PC-9 (cell line): ENCODE results near the gene PLPP3. TPM values are rescaled to one million over a fixed set of nuclear protein-coding genes. Genes with fewer than 3 reads are reported as not detected.

Experiments used
- BruUV-seq: library from RNA; stranded (reverse); fragments of 400-500 nt; replicated peaks from 2 replicates; lab custom pipeline; 2021; lab: Mats Ljungman, UMichigan
- CTCF ChIA-PET: fragments of 300-600 bp; sonication (Branson Sonifier 250); formaldehyde crosslinking; loops from one replicate; lab custom pipeline; 2022; ENCODE audit warnings: antibody characterized with exemption; lab: Charles Lee
- POLR2A ChIA-PET: fragments of 300-600 bp; sonication (Branson Sonifier 250); formaldehyde crosslinking; loops from one replicate; lab custom pipeline; 2022; ENCODE audit warnings: antibody characterized with exemption; ENCODE audit not compliant: unreplicated experiment; lab: Charles Lee
- DNase-seq, 2 experiments: peaks; one replicate each; pipeline versions ENCODE4 v3.0.0 to v3.0.0-alpha.2; 2015 to 2022; ENCODE audit warnings: mixed read lengths in 1 of 2
- H2AFZ ChIP-seq: fragments of 200-600 bp; sonication (generic); 2 replicates; pipeline ENCODE4 v1.8.1; 2017; ENCODE audit warnings: antibody characterized with exemption
- H3F3A ChIP-seq: fragments of 200-600 bp; sonication (generic); 2 replicates; pipeline ENCODE4 v1.8.1; 2017; ENCODE audit warnings: antibody characterized with exemption, mild to moderate bottlenecking, low read depth; ENCODE audit not compliant: insufficient read depth
- H3K27ac ChIP-seq: fragments of 200-600 bp; sonication (generic); 2 replicates; pipeline ENCODE4 v1.6.1; 2016; ENCODE audit warnings: mixed run types
- H3K27me3 ChIP-seq: fragments of 200-600 bp; sonication (generic); 2 replicates; pipeline ENCODE4 v1.6.1; 2016; ENCODE audit warnings: low read depth, mixed run types; ENCODE audit not compliant: insufficient read depth
- H3K36me3 ChIP-seq: fragments of 200-600 bp; sonication (generic); 2 replicates; pipeline ENCODE4 v1.6.1; 2016; ENCODE audit warnings: low read depth, mixed run types
- H3K4me1 ChIP-seq: fragments of 200-600 bp; sonication (generic); replicated peaks from 2 replicates; pipeline ENCODE4 v1.6.1; 2016; ENCODE audit warnings: mixed run types; ENCODE audit not compliant: insufficient read depth
- H3K4me2 ChIP-seq: fragments of 200-600 bp; sonication (generic); 2 replicates; pipeline ENCODE4 v1.6.1; 2017; ENCODE audit warnings: mixed run types
- H3K4me3 ChIP-seq: fragments of 200-600 bp; sonication (generic); 2 replicates; pipeline ENCODE4 v1.6.1; 2016; ENCODE audit warnings: mixed run types
- H3K79me2 ChIP-seq: fragments of 200-600 bp; sonication (generic); 2 replicates; pipeline ENCODE4 v1.6.1; 2017; ENCODE audit warnings: low read depth, mixed run types
- H3K9me2 ChIP-seq: fragments of 200-600 bp; sonication (generic); 2 replicates; pipeline ENCODE4 v1.8.1; 2017; ENCODE audit warnings: mild to moderate bottlenecking; ENCODE audit not compliant: insufficient read depth
- H3K9me3 ChIP-seq: fragments of 200-600 bp; sonication (generic); 2 replicates; pipeline ENCODE4 v1.8.1; 2016; ENCODE audit warnings: low read depth; ENCODE audit not compliant: insufficient read depth
- H4K20me1 ChIP-seq: fragments of 200-600 bp; sonication (generic); 2 replicates; pipeline ENCODE4 v1.8.1; 2017; ENCODE audit not compliant: insufficient read depth
- EZH2 ChIP-seq: fragments of 200-600 bp; sonication (generic); IDR thresholded peaks from 2 replicates; pipeline ENCODE4 v1.8.0; 2017; ENCODE audit warnings: antibody characterized with exemption, low read depth
- intact Hi-C: fragments of 100-400 bp; cut with micrococcal nuclease; formaldehyde crosslinking; loops from one replicate; pipeline ENCODE4 v1.10.0; 2022; ENCODE audit not compliant: unreplicated experiment
- total RNA-seq: library from RNA; stranded (reverse); gene quantifications from 2 replicates; pipeline ENCODE4 v1.2.3, GENCODE V29; 2021
- TF ChIP-seq, protein P1 (sequence below): fragments of 200-600 bp; sonication (generic); conservative IDR thresholded peaks from 2 replicates; pipeline ENCODE4 v1.6.1; 2017; ENCODE audit warnings: mixed run types, antibody characterized with exemption, mild to moderate bottlenecking, moderate library complexity

Gene PLPP3
- total RNA-seq, 1 experiment from 2014 or later: 22.4 TPM

DNA sequence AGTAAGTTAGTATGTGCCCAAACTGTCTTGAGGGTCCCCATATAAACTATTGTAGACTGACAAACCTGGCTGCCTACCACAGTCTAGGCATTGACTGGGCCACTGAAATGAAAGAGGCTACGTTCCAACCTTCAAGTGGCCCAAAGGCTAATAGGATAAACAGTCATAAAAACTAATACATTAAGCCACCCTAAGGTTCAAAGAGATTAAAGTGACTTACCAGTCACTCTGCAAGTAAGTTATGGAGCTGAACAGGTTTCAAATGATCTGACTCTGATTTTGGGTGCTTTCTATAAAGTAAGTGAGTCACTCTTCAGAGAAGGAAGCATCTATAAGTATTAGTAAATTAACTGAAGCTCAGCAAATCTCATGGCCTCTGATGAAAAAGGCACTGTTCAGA, 38.0 kb downstream of the PLPP3 start:
- H3K4me2 ChIP-seq: no peak overlapping the region
- no peak overlapping the region for H2AFZ ChIP-seq
- H3K36me3 ChIP-seq: peaks cover 17% of the 10 kb centered on the region; the same call in 1 of the 2 replicates
- no peaks in the 10 kb centered on the region; the same call in 1 of the 2 replicates for H3K4me1 ChIP-seq
- no peaks in the 10 kb centered on the region for H3K27me3 ChIP-seq
- BruUV-seq: no TSS peak
- ChIA-PET POLR2A (no interaction called here), CTCF (no interaction called here)
- no peak for DNase-seq
- TF ChIP-seq, protein P1, sequence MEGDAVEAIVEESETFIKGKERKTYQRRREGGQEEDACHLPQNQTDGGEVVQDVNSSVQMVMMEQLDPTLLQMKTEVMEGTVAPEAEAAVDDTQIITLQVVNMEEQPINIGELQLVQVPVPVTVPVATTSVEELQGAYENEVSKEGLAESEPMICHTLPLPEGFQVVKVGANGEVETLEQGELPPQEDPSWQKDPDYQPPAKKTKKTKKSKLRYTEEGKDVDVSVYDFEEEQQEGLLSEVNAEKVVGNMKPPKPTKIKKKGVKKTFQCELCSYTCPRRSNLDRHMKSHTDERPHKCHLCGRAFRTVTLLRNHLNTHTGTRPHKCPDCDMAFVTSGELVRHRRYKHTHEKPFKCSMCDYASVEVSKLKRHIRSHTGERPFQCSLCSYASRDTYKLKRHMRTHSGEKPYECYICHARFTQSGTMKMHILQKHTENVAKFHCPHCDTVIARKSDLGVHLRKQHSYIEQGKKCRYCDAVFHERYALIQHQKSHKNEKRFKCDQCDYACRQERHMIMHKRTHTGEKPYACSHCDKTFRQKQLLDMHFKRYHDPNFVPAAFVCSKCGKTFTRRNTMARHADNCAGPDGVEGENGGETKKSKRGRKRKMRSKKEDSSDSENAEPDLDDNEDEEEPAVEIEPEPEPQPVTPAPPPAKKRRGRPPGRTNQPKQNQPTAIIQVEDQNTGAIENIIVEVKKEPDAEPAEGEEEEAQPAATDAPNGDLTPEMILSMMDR: no peak
- TF ChIP-seq EZH2: no peak
- peaks cover 96% of the 10 kb centered on the region for H3K79me2 ChIP-seq
- no peaks in the 10 kb centered on the region for H3K9me2 ChIP-seq
- no peaks in the 10 kb centered on the region for H3K9me3 ChIP-seq
- H3K4me3 ChIP-seq: no peak overlapping the region
- intact Hi-C loops: no loop called here
- H4K20me1 ChIP-seq: peaks cover 12% of the 10 kb centered on the region; the same call in 1 of the 2 replicates
- no peaks in the 10 kb centered on the region for H3F3A ChIP-seq
- H3K27ac ChIP-seq: no peak overlapping the region

DNA sequence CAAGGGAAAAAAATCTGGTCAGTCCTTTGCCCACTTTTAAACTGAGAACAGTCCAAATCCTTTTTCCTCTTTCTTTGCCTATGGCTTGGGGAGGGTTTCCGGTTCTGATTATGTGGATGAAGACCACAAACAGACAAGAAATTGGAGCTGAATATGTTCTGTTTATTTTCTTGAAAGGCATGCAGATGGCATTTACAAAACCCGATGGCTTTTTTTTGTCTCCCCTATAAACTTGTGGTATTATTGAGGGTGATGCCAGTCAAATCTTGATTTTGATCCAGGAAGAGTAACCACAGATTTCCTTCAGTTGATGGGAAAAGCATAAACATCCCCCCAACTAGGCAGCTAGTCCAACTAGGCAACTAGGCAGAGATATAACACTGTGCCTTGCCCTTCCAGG, 38.9 kb downstream of the PLPP3 start:
- TF ChIP-seq EZH2: no peak
- TF ChIP-seq, protein P1: no peak
- Histone ChIP-seq H3K4me2 (no peak overlapping the region), H3K4me1 (no peaks in the 10 kb centered on the region), H3K9me3 (no peaks in the 10 kb centered on the region), H3K9me2 (no peaks in the 10 kb centered on the region), H3K27ac (no peak overlapping the region), H3K36me3 (peaks cover 19% of the 10 kb centered on the region; the same call in 1 of the 2 replicates), H3K27me3 (no peaks in the 10 kb centered on the region), H3K79me2 (peaks cover 87% of the 10 kb centered on the region), H3K4me3 (no peak overlapping the region), H4K20me1 (peaks cover 12% of the 10 kb centered on the region; the same call in 1 of the 2 replicates), H3F3A (no peaks in the 10 kb centered on the region), H2AFZ (no peak overlapping the region)
- intact Hi-C loops: no loop called here
- ChIA-PET POLR2A (no interaction called here), CTCF (no interaction called here)
- BruUV-seq: no TSS peak
- DNase-seq: no peak

DNA sequence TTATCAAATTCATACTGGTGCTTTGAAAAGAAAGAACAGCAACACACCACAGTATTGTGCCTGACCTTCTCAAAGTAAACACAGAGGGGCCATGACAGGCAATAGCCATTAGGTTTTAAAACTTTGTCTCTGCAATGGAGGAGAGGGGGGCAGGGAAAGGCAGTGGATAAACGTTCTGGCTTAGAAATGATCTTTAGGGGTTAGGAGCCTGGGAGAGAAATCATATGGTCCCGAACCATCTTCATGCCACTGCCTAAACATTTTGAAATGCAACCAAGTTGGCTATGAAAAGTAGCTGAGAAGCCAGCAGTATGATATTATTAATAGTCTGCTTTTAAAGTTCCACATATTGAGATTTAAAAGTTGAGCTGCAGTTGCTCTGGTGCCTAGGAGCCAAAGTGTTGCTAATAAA, 39.8 kb downstream of the PLPP3 start:
- Histone ChIP-seq H3K79me2 (peaks cover 77% of the 10 kb centered on the region), H3K4me1 (no peaks in the 10 kb centered on the region), H3F3A (no peaks in the 10 kb centered on the region), H3K36me3 (peaks cover 24% of the 10 kb centered on the region; the same call in 1 of the 2 replicates), H3K4me3 (no peak overlapping the region), H3K9me2 (no peaks in the 10 kb centered on the region), H3K27me3 (no peaks in the 10 kb centered on the region), H3K27ac (no peak overlapping the region), H2AFZ (no peak overlapping the region), H4K20me1 (peaks cover 5% of the 10 kb centered on the region; the same call in 1 of the 2 replicates), H3K9me3 (no peaks in the 10 kb centered on the region), H3K4me2 (no peak overlapping the region)
- ChIA-PET POLR2A (no interaction called here), CTCF (no interaction called here)
- DNase-seq: no peak
- no TSS peak for BruUV-seq
- TF ChIP-seq, protein P1: no peak
- no peak for TF ChIP-seq EZH2
- intact Hi-C loops: no loop called here
